H1 (cell line): Measurements from ENCODE around the gene GPR39. TPM values are rescaled to one million over a fixed set of nuclear protein-coding genes. Genes with fewer than 3 reads are reported as not detected.

Experiments used
- CTCF ChIA-PET: fragments of 300-600 bp; sonication (Branson Sonifier 250); formaldehyde crosslinking; loops from one replicate; lab custom pipeline; 2021; ENCODE audit not compliant: partially characterized antibody; lab: Charles Lee
- POLR2A ChIA-PET: fragments of 300-600 bp; sonication (Branson Sonifier 250); formaldehyde crosslinking; loops from one replicate; lab custom pipeline; 2021; ENCODE audit warnings: inconsistent platforms; ENCODE audit not compliant: partially characterized antibody; lab: Charles Lee
- DNase-seq, 2 experiments: peaks; one replicate each; pipeline versions ENCODE4 v3.0.0 to v3.0.0-alpha.2; 2010 to 2022; ENCODE audit warnings: low spot score in 2 of 2, low read depth in 1 of 2, mixed read lengths in 1 of 2
- FAIRE-seq: peaks from 2 replicates; lab custom pipeline; 2011; peaks lifted over from hg19 to GRCh38; lab: Jason Lieb, UNC
- H2AFZ ChIP-seq: 2 replicates; pipeline ENCODE4 v1.8.1; 2012; ENCODE audit warnings: low read length, inconsistent platforms
- H2AK5ac ChIP-seq: 2 replicates; pipeline ENCODE4 v1.6.1; 2013; ENCODE audit warnings: low read depth, low read length
- H2BK120ac ChIP-seq: replicated peaks from 2 replicates; pipeline ENCODE3; 2013; ENCODE audit warnings: low read depth, low read length, inconsistent platforms
- H2BK12ac ChIP-seq: 2 replicates; pipeline ENCODE4 v1.6.1; 2013; ENCODE audit warnings: low read depth, low read length
- H2BK15ac ChIP-seq: 2 replicates; pipeline ENCODE4 v1.6.1; 2013; ENCODE audit warnings: low read length
- H2BK20ac ChIP-seq: 2 replicates; pipeline ENCODE4 v1.6.1; 2013; ENCODE audit warnings: low read length
- H2BK5ac ChIP-seq: 2 replicates; pipeline ENCODE4 v1.6.1; 2013; ENCODE audit warnings: low read depth, low read length
- H3K14ac ChIP-seq: 2 replicates; pipeline ENCODE4 v1.6.1; 2013; ENCODE audit warnings: inconsistent platforms; ENCODE audit not compliant: insufficient read length
- H3K18ac ChIP-seq: 2 replicates; pipeline ENCODE4 v1.6.1; 2013; ENCODE audit warnings: low read length; ENCODE audit errors: extremely low read depth
- H3K23ac ChIP-seq: 2 replicates; pipeline ENCODE4 v1.6.1; 2013; ENCODE audit warnings: inconsistent platforms; ENCODE audit not compliant: insufficient read length
- H3K23me2 ChIP-seq: 2 replicates; pipeline ENCODE4 v1.6.1; 2013; ENCODE audit warnings: low read depth, low read length
- H3K27ac ChIP-seq: 2 replicates; pipeline ENCODE4 v1.6.1; 2011; ENCODE audit warnings: low read depth, low read length, inconsistent platforms
- H3K27me3 ChIP-seq, 4 experiments: replicated peaks in 1 of 4; 1 replicate in 1 of 4; 2 replicates in 3 of 4; pipeline versions ENCODE4 v1.6.1 to v1.8.1; 2011 to 2013; ENCODE audit warnings: low read length in 3 of 4, mild to moderate bottlenecking in 3 of 4, inconsistent platforms in 2 of 4, mixed read lengths in 2 of 4, moderate library complexity in 1 of 4; ENCODE audit not compliant: control insufficient read depth in 3 of 4, insufficient read depth in 3 of 4; ENCODE audit errors: extremely low read depth in 1 of 4
- H3K36me3 ChIP-seq, 4 experiments: 2 replicates each; pipeline versions ENCODE4 v1.6.1 to v1.8.1; 2011 to 2013; ENCODE audit warnings: mild to moderate bottlenecking in 4 of 4, low read length in 3 of 4, moderate library complexity in 2 of 4, control low read depth in 1 of 4, inconsistent platforms in 1 of 4; ENCODE audit not compliant: insufficient read depth in 4 of 4, control insufficient read depth in 2 of 4
- H3K4ac ChIP-seq: replicated peaks from 2 replicates; pipeline ENCODE3; 2013; ENCODE audit warnings: low read length, low read depth, mixed read lengths, inconsistent platforms; ENCODE audit not compliant: insufficient read length
- H3K4me1 ChIP-seq, 4 experiments: replicated peaks in 1 of 4; 1 replicate in 1 of 4; 2 replicates in 3 of 4; pipeline versions ENCODE4 v1.6.1 to v1.8.1; 2011 to 2013; ENCODE audit warnings: low read length in 3 of 4, inconsistent platforms in 2 of 4, mixed read lengths in 1 of 4; ENCODE audit not compliant: insufficient read depth in 4 of 4, control insufficient read depth in 3 of 4
- H3K4me2 ChIP-seq, 2 experiments: 2 replicates each; pipeline versions ENCODE4 v1.6.1 to v1.8.1; 2011 to 2013; ENCODE audit warnings: low read depth in 2 of 2, low read length in 2 of 2, control low read depth in 1 of 2, inconsistent platforms in 1 of 2, mild to moderate bottlenecking in 1 of 2; ENCODE audit not compliant: insufficient read depth in 1 of 2
- H3K4me3 ChIP-seq, 4 experiments: fragments of 200-600, 300-600 bp in 1 of 4; sonication (generic), shearing (Covaris generic), sonication (Bioruptor Twin) in 1 of 4; 2 replicates each; pipeline versions ENCODE4 v1.5.1 to v1.8.1; 2011 to 2016; ENCODE audit warnings: low read length in 4 of 4, low read depth in 3 of 4, control low read depth in 2 of 4, inconsistent platforms in 2 of 4, mild to moderate bottlenecking in 2 of 4, mixed read lengths in 1 of 4, moderate library complexity in 1 of 4; ENCODE audit not compliant: insufficient read depth in 2 of 4; ENCODE audit errors: extremely low read depth in 1 of 4
- H3K56ac ChIP-seq: replicated peaks from 2 replicates; pipeline ENCODE3; 2013; ENCODE audit warnings: low read depth, mild to moderate bottlenecking, mixed read lengths, low read length, inconsistent platforms; ENCODE audit not compliant: insufficient read length
- H3K79me1 ChIP-seq: 2 replicates; pipeline ENCODE4 v1.6.1; 2013; ENCODE audit warnings: low read depth, low read length, control low read depth
- H3K79me2 ChIP-seq, 2 experiments: 2 replicates each; pipeline versions ENCODE4 v1.6.1 to v1.8.1; 2012 to 2013; ENCODE audit warnings: low read length in 2 of 2, mild to moderate bottlenecking in 2 of 2, inconsistent platforms in 1 of 2; ENCODE audit not compliant: insufficient read depth in 2 of 2, control insufficient read depth in 1 of 2
- H3K9ac ChIP-seq, 4 experiments: replicated peaks in 1 of 4; 1 replicate in 1 of 4; 2 replicates in 3 of 4; pipeline versions ENCODE4 v1.6.1 to v1.8.1; 2011 to 2013; ENCODE audit warnings: low read depth in 3 of 4, low read length in 3 of 4, control low read depth in 2 of 4, mild to moderate bottlenecking in 2 of 4, moderate library complexity in 2 of 4, inconsistent platforms in 1 of 4; ENCODE audit errors: extremely low read depth in 1 of 4
- H3K9me3 ChIP-seq, 2 experiments: 2 replicates each; pipeline versions ENCODE4 v1.6.1 to v1.8.1; 2012 to 2013; ENCODE audit warnings: mild to moderate bottlenecking in 2 of 2, moderate library complexity in 2 of 2, control low read depth in 1 of 2, inconsistent platforms in 1 of 2, low read depth in 1 of 2, low read length in 1 of 2, mixed read lengths in 1 of 2; ENCODE audit not compliant: insufficient read depth in 2 of 2
- H4K20me1 ChIP-seq, 2 experiments: replicated peaks in 1 of 2; 2 replicates each; pipeline versions ENCODE3 to v1.8.1; 2011 to 2013; ENCODE audit warnings: inconsistent platforms in 2 of 2, low read length in 2 of 2, mild to moderate bottlenecking in 1 of 2; ENCODE audit not compliant: insufficient read depth in 2 of 2, control insufficient read depth in 1 of 2
- H4K5ac ChIP-seq: 2 replicates; pipeline ENCODE4 v1.6.1; 2013; ENCODE audit warnings: low read length, low read depth, mixed read lengths, inconsistent platforms; ENCODE audit not compliant: insufficient read length
- H4K8ac ChIP-seq: 2 replicates; pipeline ENCODE4 v1.8.0; 2013; ENCODE audit warnings: mild to moderate bottlenecking, moderate library complexity, low read length, inconsistent platforms; ENCODE audit not compliant: insufficient read depth; ENCODE audit errors: extremely low read depth
- H4K91ac ChIP-seq: replicated peaks from 2 replicates; pipeline ENCODE3; 2013; ENCODE audit warnings: low read length, mixed read lengths, inconsistent platforms; ENCODE audit not compliant: insufficient read length
- BACH1 ChIP-seq: IDR thresholded peaks from 2 replicates; pipeline ENCODE4 v1.6.1; 2012; ENCODE audit warnings: low read length, improper control_type of control experiment
- CHD1 ChIP-seq: IDR thresholded peaks from 2 replicates; pipeline ENCODE4 v1.6.1; 2012; ENCODE audit warnings: low read depth, low read length, improper control_type of control experiment
- CREB1 ChIP-seq: IDR thresholded peaks from 2 replicates; pipeline ENCODE4 v1.6.1; 2012; ENCODE audit warnings: inconsistent platforms
- FOSL1 ChIP-seq: IDR thresholded peaks from 2 replicates; pipeline ENCODE4 v1.6.1; 2011; ENCODE audit warnings: mild to moderate bottlenecking, low read depth, low read length, moderate library complexity; ENCODE audit not compliant: insufficient read depth
- HDAC2 ChIP-seq, 2 experiments: fragments of 300-600 bp in 1 of 2; sonication (generic) in 1 of 2; IDR thresholded peaks; 2 replicates each; pipeline ENCODE4 v1.6.1; 2011 to 2012; ENCODE audit warnings: low read depth in 2 of 2, low read length in 2 of 2, mild to moderate bottlenecking in 2 of 2, moderate library complexity in 2 of 2, borderline replicate concordance in 1 of 2, inconsistent platforms in 1 of 2
- KDM1A ChIP-seq: fragments of 200-600, 300-600 bp; sonication (generic); IDR thresholded peaks from 2 replicates; pipeline ENCODE4 v1.7.1; 2016; ENCODE audit warnings: mild to moderate bottlenecking, low read length, borderline replicate concordance
- POLR2AphosphoS5 ChIP-seq: IDR thresholded peaks from 2 replicates; pipeline ENCODE4 v1.6.1; 2011; ENCODE audit warnings: low read depth, low read length
- SIN3A ChIP-seq, 2 experiments: IDR thresholded peaks in 1 of 2; conservative IDR thresholded peaks in 1 of 2; 2 replicates each; pipeline ENCODE4 v1.6.1; 2011 to 2012; ENCODE audit warnings: low read length in 2 of 2, improper control_type of control experiment in 1 of 2, low read depth in 1 of 2, mild to moderate bottlenecking in 1 of 2
- SP4 ChIP-seq: IDR thresholded peaks from 2 replicates; pipeline ENCODE4 v1.6.1; 2012; ENCODE audit warnings: low read length, inconsistent platforms
- TCF12 ChIP-seq: IDR thresholded peaks from 2 replicates; pipeline ENCODE4 v1.6.1; 2011; ENCODE audit warnings: low read depth, mild to moderate bottlenecking, low read length
- YY1 ChIP-seq: IDR thresholded peaks from 2 replicates; pipeline ENCODE4 v1.6.1; 2011; ENCODE audit warnings: low read depth, mild to moderate bottlenecking, low read length
- ZNF274 ChIP-seq: IDR thresholded peaks from 2 replicates; pipeline ENCODE4 v1.7.0; 2012; ENCODE audit warnings: low read length, borderline replicate concordance; ENCODE audit errors: extremely low read depth
- WGBS, 2 experiments: shearing (Covaris generic) in 1 of 2; methylation state at CpG; one replicate each; pipeline versions ENCODE4 v1.1.6 to v1.1.7; 2013 to 2015; ENCODE audit warnings: low lambda C conversion rate in 2 of 2, mixed read lengths in 2 of 2, inconsistent platforms in 1 of 2, low coverage in 1 of 2, missing lambda C conversion rate in 1 of 2; ENCODE audit not compliant: insufficient replicate concordance in 2 of 2, insufficient coverage in 1 of 2, insufficient read length in 1 of 2; ENCODE audit errors: extremely low coverage in 1 of 2, missing lambda C conversion rate in 1 of 2; 5-methylcytosine and 5-hydroxymethylcytosine counted together
- polyA plus RNA-seq, 7 experiments: library from polyadenylated mRNA; depleted of rRNA in 3 of 7; stranded (reverse) in 5 of 7; unstranded in 2 of 7; fragments of >200 nt in 5 of 7; fragments of 200-250 nt in 2 of 7; gene quantifications; 1 replicate in 5 of 7; 2 replicates in 1 of 7; 4 replicates in 1 of 7; pipeline versions ENCODE4 v1.2.1 to v1.2.3, GENCODE V29; 2011 to 2013; ENCODE audit warnings: missing spikeins in 2 of 7, mixed read lengths in 2 of 7
- total RNA-seq: library from RNA; stranded (reverse); fragmentation: NEBNext Ultra II Directional; extraction: Animal tissue kit (Norgen Biotek cat#: 25700); gene quantifications from 2 replicates; pipeline ENCODE4 v1.2.1, GENCODE V29; 2021
- TF ChIP-seq, protein P1 (sequence below): IDR thresholded peaks from 2 replicates; pipeline ENCODE4 v1.6.1; 2012; ENCODE audit warnings: low read length, inconsistent platforms

Gene GPR39
- total and polyA plus RNA-seq, 2 of the 8 experiments (the other 6 are each of a cell fraction or from before 2014, with no cell fraction given): 0.63 to 2.7 TPM

DNA sequence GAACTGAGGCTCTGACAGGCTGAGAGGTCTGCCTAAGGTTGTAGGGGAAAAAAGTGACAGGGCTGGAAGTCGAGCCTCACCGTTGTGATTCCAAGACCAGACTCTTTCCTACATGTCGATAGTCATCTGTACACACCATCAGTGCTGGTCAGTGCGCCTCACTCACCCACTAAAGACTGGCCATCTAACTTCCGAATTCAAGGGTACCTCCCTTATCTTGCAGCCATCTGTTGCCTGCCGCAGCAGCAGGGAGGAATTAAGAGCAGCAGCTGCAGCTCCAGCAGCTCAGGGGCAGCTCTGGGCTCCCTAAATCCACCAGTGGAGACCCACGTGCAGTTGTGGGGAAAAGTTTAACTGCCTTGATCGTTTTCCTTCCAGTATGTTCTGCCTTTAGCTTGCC is 32.6 kb upstream of the GPR39 start:
- no peak overlapping the region for H2BK15ac ChIP-seq
- no peak overlapping the region for H3K27ac ChIP-seq
- no peaks in the 10 kb centered on the region for H4K20me1 ChIP-seq
- H3K4me1 ChIP-seq: no peaks in the 10 kb centered on the region
- no peak overlapping the region for H3K18ac ChIP-seq
- no peak overlapping the region for H2BK5ac ChIP-seq
- peaks cover 3 to 5% of the 10 kb centered on the region in 2 experiments; a peak in 2 of 4 replicates for H3K9me3 ChIP-seq
- H3K79me1 ChIP-seq: no peaks in the 10 kb centered on the region
- H3K23me2 ChIP-seq: no peaks in the 10 kb centered on the region
- no peak overlapping the region for H2AK5ac ChIP-seq
- H3K4me3 ChIP-seq: no peak overlapping the region
- H4K91ac ChIP-seq: no peak overlapping the region
- no peak overlapping the region for H3K14ac ChIP-seq
- no peak overlapping the region for H2BK120ac ChIP-seq
- no peak for FAIRE-seq
- H3K4ac ChIP-seq: no peak overlapping the region
- no peaks in the 10 kb centered on the region for H3K27me3 ChIP-seq
- H3K4me2 ChIP-seq: no peak overlapping the region
- no peaks in the 10 kb centered on the region for H3K79me2 ChIP-seq
- WGBS, 2 experiments: 87% methylated on average over 8 of the region's 8 CpGs; no CpG with 5 or more reads in 1 of the 2 experiments
- H2BK20ac ChIP-seq: no peak overlapping the region
- no peak overlapping the region for H3K23ac ChIP-seq
- no peak overlapping the region for H4K8ac ChIP-seq
- no peak overlapping the region for H3K9ac ChIP-seq
- H2AFZ ChIP-seq: peak overlapping the region; percentile 28; the same call in 1 of the 2 replicates
- no peaks in the 10 kb centered on the region for H3K36me3 ChIP-seq
- no peak overlapping the region for H2BK12ac ChIP-seq
- ChIA-PET CTCF (no interaction called here), POLR2A (no interaction called here)
- no peak overlapping the region for H3K56ac ChIP-seq
- no peak overlapping the region for H4K5ac ChIP-seq
- DNase-seq: no peak
- TF ChIP-seq SIN3A (conservative IDR thresholded peaks at IDR 0.05 in 1 of 2, IDR thresholded peaks at IDR 0.05 in 1 of 2; ENCODE audit: low read depth in 1 of 2, low read length in 2 of 2) (no peak), ZNF274 (no peak), HDAC2 (IDR thresholded peaks at IDR 0.05; ENCODE audit: borderline replicate concordance in 1 of 2, low read depth in 2 of 2, low read length in 2 of 2) (no peak), CREB1 (no peak), KDM1A (no peak), YY1 (no peak), TCF12 (no peak), FOSL1 (no peak), BACH1 (no peak), CHD1 (no peak), POLR2AphosphoS5 (no peak), SP4 (no peak)
- TF ChIP-seq, protein P1, sequence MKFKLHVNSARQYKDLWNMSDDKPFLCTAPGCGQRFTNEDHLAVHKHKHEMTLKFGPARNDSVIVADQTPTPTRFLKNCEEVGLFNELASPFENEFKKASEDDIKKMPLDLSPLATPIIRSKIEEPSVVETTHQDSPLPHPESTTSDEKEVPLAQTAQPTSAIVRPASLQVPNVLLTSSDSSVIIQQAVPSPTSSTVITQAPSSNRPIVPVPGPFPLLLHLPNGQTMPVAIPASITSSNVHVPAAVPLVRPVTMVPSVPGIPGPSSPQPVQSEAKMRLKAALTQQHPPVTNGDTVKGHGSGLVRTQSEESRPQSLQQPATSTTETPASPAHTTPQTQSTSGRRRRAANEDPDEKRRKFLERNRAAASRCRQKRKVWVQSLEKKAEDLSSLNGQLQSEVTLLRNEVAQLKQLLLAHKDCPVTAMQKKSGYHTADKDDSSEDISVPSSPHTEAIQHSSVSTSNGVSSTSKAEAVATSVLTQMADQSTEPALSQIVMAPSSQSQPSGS: no peak
